Glutamatergic neuron (in vitro differentiated cells): ENCODE measurements around the gene DNAJA3. TPM values are rescaled to one million over a fixed set of nuclear protein-coding genes. Genes with fewer than 3 reads are reported as not detected.

Experiments used
- DNase-seq: peaks from one replicate; pipeline ENCODE4 v3.0.0; 2022
- H3K27ac Mint-ChIP-seq: one replicate; pipeline ENCODE4 v1.8.0; 2020; ENCODE audit warnings: mild to moderate bottlenecking, mixed read lengths, inconsistent platforms; ENCODE audit not compliant: unreplicated experiment
- H3K27me3 Mint-ChIP-seq: one replicate; pipeline ENCODE4 v1.8.0; 2020; ENCODE audit warnings: mild to moderate bottlenecking, moderate library complexity, mixed read lengths, inconsistent platforms; ENCODE audit not compliant: unreplicated experiment
- H3K36me3 Mint-ChIP-seq: one replicate; pipeline ENCODE4 v1.8.0; 2020; ENCODE audit warnings: mild to moderate bottlenecking, mixed read lengths, inconsistent platforms; ENCODE audit not compliant: unreplicated experiment
- H3K4me1 Mint-ChIP-seq: one replicate; pipeline ENCODE4 v1.8.0; 2020; ENCODE audit warnings: mild to moderate bottlenecking, low read depth, mixed read lengths, inconsistent platforms; ENCODE audit not compliant: unreplicated experiment
- H3K4me3 Mint-ChIP-seq: one replicate; pipeline ENCODE4 v1.8.0; 2020; ENCODE audit warnings: mild to moderate bottlenecking, mixed read lengths, inconsistent platforms; ENCODE audit not compliant: unreplicated experiment
- H3K9me3 Mint-ChIP-seq: one replicate; pipeline ENCODE4 v1.8.0; 2020; ENCODE audit warnings: mild to moderate bottlenecking, moderate library complexity, mixed read lengths, inconsistent platforms; ENCODE audit not compliant: unreplicated experiment
- CTCF ChIP-seq: fragments of 200-600 bp; sonication (generic); IDR thresholded peaks from one replicate; pipeline ENCODE4 v1.5.0; 2021; ENCODE audit not compliant: partially characterized antibody, unreplicated experiment
- long read RNA-seq: library from polyadenylated mRNA; unstranded; transcript quantifications from one replicate; pipeline ENCODE4 v2.0.0, GENCODE V29; 2020; ENCODE audit not compliant: unreplicated experiment
- total RNA-seq: library from RNA; stranded (reverse); fragmentation: NEBNext Ultra II Directional; extraction: Animal tissue kit (Norgen Biotek cat#: 25700); gene quantifications from one replicate; pipeline ENCODE4 v1.2.1, GENCODE V29; 2021; ENCODE audit not compliant: unreplicated experiment

The DNAJA3 gene
- total RNA-seq = 32.6 TPM
- long read RNA-seq, transcript DNAJA3-202 (11 exons, 2,591 nt) = major isoform, 15 of 24 reads
- long read RNA-seq, partial matches to known transcripts = 1 of 24 reads
- long read RNA-seq, other reads (novel, unspliced or antisense) = 0 of 24 reads

GRCh38 chr16:4425378-4426020 lies at the start of gene DNAJA3:
DNAJA3 (plus strand) TSS chr16:4425868; CDS start chr16:4425882, 14 bp downstream.
- Mint-ChIP-seq H3K4me3 (peak within 1 kb of the TSS; percentile 99), H3K27me3 (peaks cover 13% of the 10 kb centered on the region), H3K27ac (peak within 1 kb of the TSS; percentile 97)

GRCh38 chr16:4376126-4376892 lies 49.4 kb upstream of the DNAJA3 start:
- H3K36me3 Mint-ChIP-seq = no peaks in the 10 kb centered on the region
- no peak for DNase-seq
- H3K9me3 Mint-ChIP-seq = peaks cover 2% of the 10 kb centered on the region
- TF ChIP-seq CTCF = no peak
- peaks cover 10% of the 10 kb centered on the region for H3K4me1 Mint-ChIP-seq
- H3K27ac Mint-ChIP-seq = no peak overlapping the region
- H3K27me3 Mint-ChIP-seq = peaks cover 13% of the 10 kb centered on the region
- H3K4me3 Mint-ChIP-seq = no peak overlapping the region

More at GRCh38 chr16:4425378-4426020, at the start of gene DNAJA3:
- H3K4me1 Mint-ChIP-seq = peaks cover 12% of the 10 kb centered on the region
- peaks cover 10% of the 10 kb centered on the region for H3K9me3 Mint-ChIP-seq
- TF ChIP-seq CTCF = no peak
- DNase-seq = peak; percentile 96
- H3K36me3 Mint-ChIP-seq = no peaks in the 10 kb centered on the region

GRCh38 chr16:4376893-4377572 lies 48.6 kb upstream of the DNAJA3 start:
- peaks cover 2% of the 10 kb centered on the region for H3K9me3 Mint-ChIP-seq

GRCh38 chr16:4377573-4378154 lies 48.0 kb upstream of the DNAJA3 start:
- Mint-ChIP-seq H3K4me1 (peaks cover 10% of the 10 kb centered on the region), H3K9me3 (peaks cover 2% of the 10 kb centered on the region), H3K4me3 (no peak overlapping the region), H3K27me3 (peaks cover 12% of the 10 kb centered on the region), H3K27ac (no peak overlapping the region), H3K36me3 (no peaks in the 10 kb centered on the region)
- no peak for TF ChIP-seq CTCF
- no peak for DNase-seq

More at GRCh38 chr16:4376893-4377572, 48.6 kb upstream of the DNAJA3 start:
- Mint-ChIP-seq H3K4me3 (no peak overlapping the region), H3K4me1 (peaks cover 10% of the 10 kb centered on the region), H3K36me3 (no peaks in the 10 kb centered on the region), H3K27me3 (peaks cover 13% of the 10 kb centered on the region), H3K27ac (no peak overlapping the region)
- no peak for DNase-seq
- TF ChIP-seq CTCF = no peak
